Cardiac fibroblast (primary cell): Measurements from ENCODE around the gene BPIFA2.

Source experiments
- DNase-seq, 2 donors: peaks; one replicate each; pipeline versions ENCODE4 v3.0.0 to v3.0.0-alpha.2; 2010; ENCODE audit warnings: low read depth in 2 of 2
- H3K4me3 ChIP-seq, 2 donors: replicated peaks in 1 of 2; 1 replicate in 1 of 2; 2 replicates in 1 of 2; pipeline ENCODE4 v1.5.1; 2011; ENCODE audit warnings: low read depth in 2 of 2, low read length in 2 of 2, mild to moderate bottlenecking in 2 of 2, moderate library complexity in 1 of 2
- CTCF ChIP-seq: IDR thresholded peaks from one replicate; pipeline ENCODE4 v1.5.1; 2011; ENCODE audit warnings: low read depth, mild to moderate bottlenecking, low read length, inconsistent platforms

BPIFA2 gene

GRCh38 chr20:33191484-33191883, 23.5 kb downstream of the BPIFA2 start:
- no peak for DNase-seq
- TF ChIP-seq CTCF = no peak
- H3K4me3 ChIP-seq = no peak overlapping the region

- TF ChIP-seq CTCF = no peak
- DNase-seq = no peak
- H3K4me3 ChIP-seq = no peak overlapping the region
Measured at GRCh38 chr20:33191955-33192354, 24.0 kb downstream of the BPIFA2 start.

- TF ChIP-seq CTCF = no peak
- no peak overlapping the region for H3K4me3 ChIP-seq
- DNase-seq = no peak
Measured at GRCh38 chr20:33192912-33193501, 25.0 kb downstream of the BPIFA2 start.

GRCh38 chr20:33199026-33199425, 31.1 kb downstream of the BPIFA2 start:
- no peak for TF ChIP-seq CTCF
- no peak overlapping the region for H3K4me3 ChIP-seq
- no peak for DNase-seq

- TF ChIP-seq CTCF = no peak
- H3K4me3 ChIP-seq = no peak overlapping the region
- DNase-seq = no peak
Measured at GRCh38 chr20:33202451-33202850, 34.5 kb downstream of the BPIFA2 start.

- no peak overlapping the region for H3K4me3 ChIP-seq
- no peak for TF ChIP-seq CTCF
- DNase-seq = no peak
Measured at GRCh38 chr20:33203444-33203843, 35.5 kb downstream of the BPIFA2 start.

- no peak for TF ChIP-seq CTCF
- no peak overlapping the region for H3K4me3 ChIP-seq
- DNase-seq = peak; percentile 59 to 63
Measured at GRCh38 chr20:33209789-33210188, 41.8 kb downstream of the BPIFA2 start.
